Smooth muscle cell (in vitro differentiated cells): ENCODE results near the gene DNAJB8. TPM values are rescaled to one million over a fixed set of nuclear protein-coding genes. Genes with fewer than 3 reads are reported as not detected.

Source experiments
- DNase-seq: peaks from one replicate; lab custom pipeline; 2025; ENCODE audit not compliant: unreplicated experiment; lab: John Stamatoyannopoulos, UW
- H2AFZ ChIP-seq: fragments of 200-600 bp; sonication (generic); 2 replicates; pipeline ENCODE4 v1.6.0; 2016; ENCODE audit warnings: antibody characterized with exemption, low read depth, mild to moderate bottlenecking
- H3F3A ChIP-seq: fragments of 200-600 bp; sonication (generic); 2 replicates; pipeline ENCODE4 v1.6.0; 2017; ENCODE audit warnings: antibody characterized with exemption, low read depth
- H3K27ac ChIP-seq: fragments of 200-600 bp; sonication (generic); 2 replicates; pipeline ENCODE4 v1.5.1; 2016; ENCODE audit warnings: low read depth, mild to moderate bottlenecking
- H3K27me3 ChIP-seq: fragments of 200-600 bp; sonication (generic); 2 replicates; pipeline ENCODE4 v1.6.1; 2016; ENCODE audit warnings: low read depth, mild to moderate bottlenecking
- H3K36me3 ChIP-seq: fragments of 200-600 bp; sonication (generic); 2 replicates; pipeline ENCODE4 v1.5.1; 2016; ENCODE audit warnings: low read depth
- H3K4me1 ChIP-seq: fragments of 200-600 bp; sonication (generic); 2 replicates; pipeline ENCODE4 v1.5.1; 2016; ENCODE audit warnings: low read depth
- H3K4me2 ChIP-seq: fragments of 200-600 bp; sonication (generic); 2 replicates; pipeline ENCODE4 v1.6.0; 2016; ENCODE audit warnings: mild to moderate bottlenecking
- H3K4me3 ChIP-seq: fragments of 200-600 bp; sonication (generic); 2 replicates; pipeline ENCODE4 v1.5.1; 2016; ENCODE audit warnings: mild to moderate bottlenecking
- H3K79me2 ChIP-seq: fragments of 200-600 bp; sonication (generic); 2 replicates; pipeline ENCODE4 v1.6.0; 2016; ENCODE audit warnings: low read depth, mild to moderate bottlenecking
- H3K9ac ChIP-seq: fragments of 200-600 bp; sonication (generic); 2 replicates; pipeline ENCODE4 v1.6.0; 2016; ENCODE audit warnings: low read depth
- H3K9me3 ChIP-seq: fragments of 200-600 bp; sonication (generic); replicated peaks from 2 replicates; pipeline ENCODE4 v1.5.1; 2016; ENCODE audit warnings: low read depth
- H4K20me1 ChIP-seq: fragments of 200-600 bp; sonication (generic); 2 replicates; pipeline ENCODE4 v1.6.0; 2016; ENCODE audit warnings: low read depth
- WGBS: methylation state at CpG from one replicate; pipeline ENCODE4 v1.1.7; 2016; ENCODE audit warnings: low lambda C conversion rate; 5-methylcytosine and 5-hydroxymethylcytosine counted together
- polyA plus RNA-seq: library from polyadenylated mRNA; unstranded; fragments of >200 nt; fragmentation: Nextera tagmentation; extraction: Ambion mirVana; gene quantifications from 2 replicates; pipeline ENCODE4 v1.2.1, GENCODE V29; 2016
- total RNA-seq: library from RNA; depleted of rRNA; stranded (reverse); fragments of >200 nt; gene quantifications from 2 replicates; pipeline ENCODE4 v1.2.3, GENCODE V29; 2014
- TF ChIP-seq, protein P1 (sequence below): fragments of 200-600 bp; sonication (generic); IDR thresholded peaks from 2 replicates; pipeline ENCODE4 v1.5.1; 2017; ENCODE audit warnings: borderline replicate concordance, mild to moderate bottlenecking, antibody characterized with exemption; ENCODE audit not compliant: insufficient read depth, poor library complexity, severe bottlenecking

Gene DNAJB8
- total and polyA plus RNA-seq, 2 experiments from 2014 or later = not detected

DNA sequence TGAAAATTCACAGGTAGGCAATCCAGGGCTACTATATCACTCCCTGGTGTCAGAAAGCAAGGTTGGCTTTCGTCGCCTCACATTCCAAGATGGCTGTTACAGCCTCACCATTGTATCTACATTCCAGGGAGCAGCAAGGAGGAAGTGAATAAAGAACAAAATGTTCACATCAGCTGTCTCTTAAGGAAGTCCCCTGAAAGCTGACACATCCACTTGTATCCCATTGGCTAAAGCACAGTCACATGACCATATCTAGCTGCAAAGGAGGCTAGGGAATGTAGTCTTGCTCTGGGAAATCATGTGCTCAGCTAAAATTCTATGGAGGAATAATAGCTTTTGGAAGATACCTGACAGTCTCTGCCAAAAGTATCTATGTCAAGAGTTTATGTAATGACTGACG, 39.1 kb upstream of the DNAJB8 start:
- TF ChIP-seq, protein P1, sequence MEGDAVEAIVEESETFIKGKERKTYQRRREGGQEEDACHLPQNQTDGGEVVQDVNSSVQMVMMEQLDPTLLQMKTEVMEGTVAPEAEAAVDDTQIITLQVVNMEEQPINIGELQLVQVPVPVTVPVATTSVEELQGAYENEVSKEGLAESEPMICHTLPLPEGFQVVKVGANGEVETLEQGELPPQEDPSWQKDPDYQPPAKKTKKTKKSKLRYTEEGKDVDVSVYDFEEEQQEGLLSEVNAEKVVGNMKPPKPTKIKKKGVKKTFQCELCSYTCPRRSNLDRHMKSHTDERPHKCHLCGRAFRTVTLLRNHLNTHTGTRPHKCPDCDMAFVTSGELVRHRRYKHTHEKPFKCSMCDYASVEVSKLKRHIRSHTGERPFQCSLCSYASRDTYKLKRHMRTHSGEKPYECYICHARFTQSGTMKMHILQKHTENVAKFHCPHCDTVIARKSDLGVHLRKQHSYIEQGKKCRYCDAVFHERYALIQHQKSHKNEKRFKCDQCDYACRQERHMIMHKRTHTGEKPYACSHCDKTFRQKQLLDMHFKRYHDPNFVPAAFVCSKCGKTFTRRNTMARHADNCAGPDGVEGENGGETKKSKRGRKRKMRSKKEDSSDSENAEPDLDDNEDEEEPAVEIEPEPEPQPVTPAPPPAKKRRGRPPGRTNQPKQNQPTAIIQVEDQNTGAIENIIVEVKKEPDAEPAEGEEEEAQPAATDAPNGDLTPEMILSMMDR = no peak
- Histone ChIP-seq H3K36me3 (no peaks in the 10 kb centered on the region), H4K20me1 (no peaks in the 10 kb centered on the region), H3K27me3 (no peaks in the 10 kb centered on the region), H2AFZ (no peak overlapping the region), H3F3A (no peaks in the 10 kb centered on the region), H3K4me3 (no peak overlapping the region), H3K79me2 (no peaks in the 10 kb centered on the region), H3K4me1 (no peaks in the 10 kb centered on the region), H3K4me2 (no peak overlapping the region), H3K9me3 (no peaks in the 10 kb centered on the region), H3K9ac (no peak overlapping the region), H3K27ac (no peak overlapping the region)
- WGBS = 94% methylated on average over 3 of the region's 3 CpGs
- no peak for DNase-seq

DNA sequence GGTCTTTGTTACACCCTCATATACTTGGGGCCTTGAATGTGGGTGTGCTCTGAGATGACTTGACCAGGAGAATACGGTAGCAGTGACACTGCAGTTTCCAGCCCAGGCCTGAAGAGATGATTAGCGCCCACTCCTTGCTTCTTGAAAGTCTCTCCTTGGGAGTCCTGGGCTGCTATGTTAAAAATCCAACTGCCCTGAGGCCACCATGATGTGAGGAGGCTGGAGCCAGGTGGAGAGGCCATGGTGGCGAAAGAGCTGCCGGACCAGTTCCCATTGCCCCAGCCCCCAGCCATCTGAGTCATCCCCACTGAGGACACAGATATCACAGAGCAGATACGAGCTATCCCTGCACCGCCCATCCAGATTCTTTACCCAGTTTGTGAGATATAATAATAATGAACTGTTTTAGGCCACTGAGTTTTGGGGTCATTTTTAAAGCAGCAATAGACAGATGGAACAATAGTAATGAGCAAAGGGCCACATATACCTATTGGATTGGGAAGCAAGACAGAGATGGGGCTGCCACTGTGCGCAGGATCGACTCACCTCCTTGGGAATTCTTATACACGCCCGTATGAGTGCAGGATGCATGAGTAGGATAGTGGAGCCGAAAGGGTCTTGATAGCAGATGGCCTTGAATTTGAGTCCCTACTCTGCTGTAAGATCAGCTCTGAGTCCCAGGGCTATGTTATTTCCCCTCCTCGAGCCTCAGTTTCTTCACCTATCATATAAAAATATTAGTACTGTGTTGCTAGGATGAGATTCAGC, 38.5 kb upstream of the DNAJB8 start:
- Histone ChIP-seq H3K4me1 (no peaks in the 10 kb centered on the region), H3K9ac (no peak overlapping the region), H3K79me2 (no peaks in the 10 kb centered on the region), H2AFZ (no peak overlapping the region), H3K27me3 (no peaks in the 10 kb centered on the region), H4K20me1 (no peaks in the 10 kb centered on the region), H3K36me3 (no peaks in the 10 kb centered on the region), H3K4me3 (no peak overlapping the region), H3K4me2 (no peak overlapping the region), H3K9me3 (no peaks in the 10 kb centered on the region), H3K27ac (no peak overlapping the region), H3F3A (no peaks in the 10 kb centered on the region)
- TF ChIP-seq, protein P1 = no peak
- WGBS = 62% methylated on average over 12 of the region's 12 CpGs
- no peak for DNase-seq

DNA sequence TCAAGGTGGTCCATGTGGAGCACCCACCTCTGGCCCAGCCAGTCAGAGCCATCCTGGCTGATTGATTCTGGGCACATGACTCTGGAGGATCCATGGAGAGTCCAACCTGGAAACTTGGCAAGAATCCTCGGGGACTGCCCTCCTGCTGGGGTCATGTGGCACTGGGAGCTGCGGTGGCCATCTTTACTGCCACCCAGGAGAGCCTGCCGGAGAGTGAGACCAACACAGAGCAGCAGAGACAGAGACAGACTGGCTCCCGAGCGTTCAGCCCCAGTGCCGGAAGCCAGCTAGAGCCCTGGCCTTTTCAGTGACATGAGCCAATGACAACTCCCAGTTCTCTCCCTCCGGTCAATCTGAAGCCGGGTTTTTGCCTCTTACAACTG, 37.8 kb upstream of the DNAJB8 start:
- no peaks in the 10 kb centered on the region for H3K27me3 ChIP-seq
- DNase-seq = no peak
- H3K4me2 ChIP-seq = no peak overlapping the region
- 94% methylated on average over 8 of the region's 8 CpGs for WGBS
- no peaks in the 10 kb centered on the region for H3K9me3 ChIP-seq
- H3K79me2 ChIP-seq = no peaks in the 10 kb centered on the region
- no peak overlapping the region for H3K27ac ChIP-seq
- no peak overlapping the region for H3K4me3 ChIP-seq
- no peaks in the 10 kb centered on the region for H3F3A ChIP-seq
- no peak overlapping the region for H2AFZ ChIP-seq
- no peak overlapping the region for H3K9ac ChIP-seq
- TF ChIP-seq, protein P1 = no peak
- no peaks in the 10 kb centered on the region for H4K20me1 ChIP-seq
- no peaks in the 10 kb centered on the region for H3K4me1 ChIP-seq
- no peaks in the 10 kb centered on the region for H3K36me3 ChIP-seq
